DND-41 (cell line): ENCODE measurements around the gene EMC8.

Experiments
- EZH2 ChIP-seq: IDR thresholded peaks from 3 replicates; pipeline ENCODE4 v1.6.1; 2012; ENCODE audit warnings: borderline replicate concordance, low read depth, mild to moderate bottlenecking, moderate library complexity, low read length, inconsistent platforms; ENCODE audit not compliant: severe bottlenecking
- TF ChIP-seq, protein P1 (sequence below): IDR thresholded peaks from 2 replicates; pipeline ENCODE4 v1.5.1; 2012; ENCODE audit warnings: borderline replicate concordance, low read length, moderate library complexity, mild to moderate bottlenecking; ENCODE audit not compliant: poor library complexity, severe bottlenecking; ENCODE audit errors: extremely low read depth

DNA sequence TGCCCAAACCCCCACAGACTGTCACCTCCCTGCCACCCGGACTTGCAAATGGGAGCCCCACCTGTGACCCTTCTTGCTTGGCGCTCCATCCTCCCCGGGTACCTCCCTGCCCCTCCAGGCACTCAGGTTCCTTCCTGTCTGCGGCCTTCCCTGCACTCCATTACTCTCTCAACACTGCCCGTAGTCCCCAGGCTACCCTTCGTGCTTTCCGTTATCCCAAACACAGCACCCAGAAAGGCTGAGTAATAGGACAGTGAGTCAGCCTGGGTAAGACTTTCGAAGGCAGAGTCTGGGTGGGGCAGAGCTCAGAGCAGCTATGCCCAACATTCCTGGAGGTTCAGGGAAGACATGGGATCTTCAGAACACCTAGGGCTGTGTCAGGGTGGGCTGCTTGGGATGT lies 31.8 kb downstream of the EMC8 start:
- TF ChIP-seq, protein P1, sequence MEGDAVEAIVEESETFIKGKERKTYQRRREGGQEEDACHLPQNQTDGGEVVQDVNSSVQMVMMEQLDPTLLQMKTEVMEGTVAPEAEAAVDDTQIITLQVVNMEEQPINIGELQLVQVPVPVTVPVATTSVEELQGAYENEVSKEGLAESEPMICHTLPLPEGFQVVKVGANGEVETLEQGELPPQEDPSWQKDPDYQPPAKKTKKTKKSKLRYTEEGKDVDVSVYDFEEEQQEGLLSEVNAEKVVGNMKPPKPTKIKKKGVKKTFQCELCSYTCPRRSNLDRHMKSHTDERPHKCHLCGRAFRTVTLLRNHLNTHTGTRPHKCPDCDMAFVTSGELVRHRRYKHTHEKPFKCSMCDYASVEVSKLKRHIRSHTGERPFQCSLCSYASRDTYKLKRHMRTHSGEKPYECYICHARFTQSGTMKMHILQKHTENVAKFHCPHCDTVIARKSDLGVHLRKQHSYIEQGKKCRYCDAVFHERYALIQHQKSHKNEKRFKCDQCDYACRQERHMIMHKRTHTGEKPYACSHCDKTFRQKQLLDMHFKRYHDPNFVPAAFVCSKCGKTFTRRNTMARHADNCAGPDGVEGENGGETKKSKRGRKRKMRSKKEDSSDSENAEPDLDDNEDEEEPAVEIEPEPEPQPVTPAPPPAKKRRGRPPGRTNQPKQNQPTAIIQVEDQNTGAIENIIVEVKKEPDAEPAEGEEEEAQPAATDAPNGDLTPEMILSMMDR, result no peak
- no peak for TF ChIP-seq EZH2
